ENCODE results near the gene CRMP1. TPM values are rescaled to one million over a fixed set of nuclear protein-coding genes. Genes with fewer than 3 reads are reported as not detected.

CRMP1 gene
- total RNA-seq, 1 donor from 2014 or later: 5.7 TPM

GRCh38 chr4:5890063-5890727, 2.7 kb downstream of the CRMP1 start:
- Histone ChIP-seq H3K4me3 (ENCODE audit: low read length in 3 of 3) (no peak overlapping the region), H3K9ac (ENCODE audit: low read depth in 1 of 3, low read length in 3 of 3) (no peak overlapping the region), H3K9me3 (ENCODE audit: control insufficient read depth in 3 of 3, low read length in 3 of 3) (no peaks in the 10 kb centered on the region), H3K27me3 (ENCODE audit: control insufficient read depth in 3 of 3, insufficient read depth in 3 of 3, low read length in 3 of 3) (peaks cover 71 to 90% (median 85%) of the 10 kb centered on the region in 3 donors), H3K27ac (ENCODE audit: low read depth, low read length) (no peak overlapping the region), H3K36me3 (ENCODE audit: control insufficient read depth in 3 of 3, insufficient read depth in 3 of 3, low read length in 3 of 3) (no peaks in the 10 kb centered on the region), H3K4me1 (ENCODE audit: control insufficient read depth in 3 of 3, insufficient read depth in 3 of 3, low read length in 3 of 3) (peaks cover 2 to 4% (median 2%) of the 10 kb centered on the region in 3 donors)

GRCh38 chr4:5889002-5889696, 3.7 kb downstream of the CRMP1 start:
- peaks cover 62 to 86% (median 76%) of the 10 kb centered on the region in 3 donors for H3K27me3 ChIP-seq (ENCODE audit: control insufficient read depth in 3 of 3, insufficient read depth in 3 of 3, low read length in 3 of 3)
- H3K36me3 ChIP-seq (ENCODE audit: control insufficient read depth in 3 of 3, insufficient read depth in 3 of 3, low read length in 3 of 3): no peaks in the 10 kb centered on the region
- peaks cover 2 to 4% (median 2%) of the 10 kb centered on the region in 3 donors for H3K4me1 ChIP-seq (ENCODE audit: control insufficient read depth in 3 of 3, insufficient read depth in 3 of 3, low read length in 3 of 3)
- H3K9me3 ChIP-seq (ENCODE audit: control insufficient read depth in 3 of 3, low read length in 3 of 3): no peaks in the 10 kb centered on the region
- H3K9ac ChIP-seq (ENCODE audit: low read depth in 1 of 3, low read length in 3 of 3): no peak overlapping the region
- no peak overlapping the region for H3K4me3 ChIP-seq (ENCODE audit: low read length in 3 of 3)
- no peak overlapping the region for H3K27ac ChIP-seq (ENCODE audit: low read depth, low read length)

GRCh38 chr4:5888222-5889001, 4.5 kb downstream of the CRMP1 start:
- Histone ChIP-seq H3K4me1 (ENCODE audit: control insufficient read depth in 3 of 3, insufficient read depth in 3 of 3, low read length in 3 of 3) (peaks cover 2 to 4% (median 2%) of the 10 kb centered on the region in 3 donors), H3K36me3 (ENCODE audit: control insufficient read depth in 3 of 3, insufficient read depth in 3 of 3, low read length in 3 of 3) (no peaks in the 10 kb centered on the region), H3K9me3 (ENCODE audit: control insufficient read depth in 3 of 3, low read length in 3 of 3) (no peaks in the 10 kb centered on the region), H3K4me3 (ENCODE audit: low read length in 3 of 3) (no peak overlapping the region), H3K27me3 (ENCODE audit: control insufficient read depth in 3 of 3, insufficient read depth in 3 of 3, low read length in 3 of 3) (peaks cover 54 to 83% (median 69%) of the 10 kb centered on the region in 3 donors), H3K27ac (ENCODE audit: low read depth, low read length) (no peak overlapping the region), H3K9ac (ENCODE audit: low read depth in 1 of 3, low read length in 3 of 3) (no peak overlapping the region)

- no peak overlapping the region for H3K9ac ChIP-seq (ENCODE audit: low read depth in 1 of 3, low read length in 3 of 3)
- H3K4me1 ChIP-seq (ENCODE audit: control insufficient read depth in 3 of 3, insufficient read depth in 3 of 3, low read length in 3 of 3): peaks cover 0 to 4% (median 2%) of the 10 kb centered on the region in 3 donors
- no peaks in the 10 kb centered on the region for H3K9me3 ChIP-seq (ENCODE audit: control insufficient read depth in 3 of 3, low read length in 3 of 3)
- H3K4me3 ChIP-seq (ENCODE audit: low read length in 3 of 3): peak overlapping the region in 2 of 3 donors; percentile 6 to 14
- peaks cover 51 to 76% (median 63%) of the 10 kb centered on the region in 3 donors for H3K27me3 ChIP-seq (ENCODE audit: control insufficient read depth in 3 of 3, insufficient read depth in 3 of 3, low read length in 3 of 3)
- H3K36me3 ChIP-seq (ENCODE audit: control insufficient read depth in 3 of 3, insufficient read depth in 3 of 3, low read length in 3 of 3): no peaks in the 10 kb centered on the region
- no peak overlapping the region for H3K27ac ChIP-seq (ENCODE audit: low read depth, low read length)
These were observed 5.3 kb downstream of the CRMP1 start for GRCh38 chr4:5887361-5888221.

DNA sequence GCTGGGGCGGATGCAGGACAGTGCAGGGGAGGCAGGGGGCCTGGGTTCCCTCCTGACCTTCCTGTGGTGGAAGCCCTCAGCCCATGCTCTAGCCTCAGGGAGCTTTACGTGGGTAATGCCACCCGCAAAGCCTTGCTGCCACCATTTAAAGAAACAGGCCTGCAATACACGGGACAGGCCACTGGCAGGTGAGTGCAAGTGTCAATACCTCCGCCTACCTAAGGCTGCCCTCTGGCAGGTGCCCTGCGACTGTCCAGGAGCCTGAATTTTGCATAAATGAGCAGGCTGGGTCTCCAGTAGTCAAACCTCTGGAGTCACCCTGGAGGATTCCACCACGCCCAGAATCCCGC, 5.9 kb downstream of the CRMP1 start:
- peaks cover 50 to 71% (median 57%) of the 10 kb centered on the region in 3 donors for H3K27me3 ChIP-seq (ENCODE audit: control insufficient read depth in 3 of 3, insufficient read depth in 3 of 3, low read length in 3 of 3)
- no peaks in the 10 kb centered on the region for H3K36me3 ChIP-seq (ENCODE audit: control insufficient read depth in 3 of 3, insufficient read depth in 3 of 3, low read length in 3 of 3)
- no peak overlapping the region for H3K4me3 ChIP-seq (ENCODE audit: low read length in 3 of 3)
- H3K27ac ChIP-seq (ENCODE audit: low read depth, low read length): no peak overlapping the region
- peaks cover 0 to 4% (median 2%) of the 10 kb centered on the region in 3 donors for H3K4me1 ChIP-seq (ENCODE audit: control insufficient read depth in 3 of 3, insufficient read depth in 3 of 3, low read length in 3 of 3)
- no peak overlapping the region for H3K9ac ChIP-seq (ENCODE audit: low read depth in 1 of 3, low read length in 3 of 3)
- no peaks in the 10 kb centered on the region for H3K9me3 ChIP-seq (ENCODE audit: control insufficient read depth in 3 of 3, low read length in 3 of 3)

GRCh38 chr4:5885733-5886132, 7.2 kb downstream of the CRMP1 start:
- Histone ChIP-seq H3K36me3 (ENCODE audit: control insufficient read depth in 3 of 3, insufficient read depth in 3 of 3, low read length in 3 of 3) (no peaks in the 10 kb centered on the region), H3K4me3 (ENCODE audit: low read length in 3 of 3) (no peak overlapping the region), H3K27me3 (ENCODE audit: control insufficient read depth in 3 of 3, insufficient read depth in 3 of 3, low read length in 3 of 3) (peaks cover 37 to 62% (median 45%) of the 10 kb centered on the region in 3 donors), H3K4me1 (ENCODE audit: control insufficient read depth in 3 of 3, insufficient read depth in 3 of 3, low read length in 3 of 3) (peaks cover 0 to 4% (median 2%) of the 10 kb centered on the region in 3 donors), H3K9ac (ENCODE audit: low read depth in 1 of 3, low read length in 3 of 3) (no peak overlapping the region), H3K9me3 (ENCODE audit: control insufficient read depth in 3 of 3, low read length in 3 of 3) (no peaks in the 10 kb centered on the region), H3K27ac (ENCODE audit: low read depth, low read length) (no peak overlapping the region)

- Histone ChIP-seq H3K4me1 (ENCODE audit: control insufficient read depth in 3 of 3, insufficient read depth in 3 of 3, low read length in 3 of 3) (peaks cover 0 to 4% (median 2%) of the 10 kb centered on the region in 3 donors), H3K36me3 (ENCODE audit: control insufficient read depth in 3 of 3, insufficient read depth in 3 of 3, low read length in 3 of 3) (no peaks in the 10 kb centered on the region), H3K9me3 (ENCODE audit: control insufficient read depth in 3 of 3, low read length in 3 of 3) (no peaks in the 10 kb centered on the region), H3K9ac (ENCODE audit: low read depth in 1 of 3, low read length in 3 of 3) (no peak overlapping the region), H3K4me3 (ENCODE audit: low read length in 3 of 3) (no peak overlapping the region), H3K27me3 (ENCODE audit: control insufficient read depth in 3 of 3, insufficient read depth in 3 of 3, low read length in 3 of 3) (peaks cover 29 to 57% (median 35%) of the 10 kb centered on the region in 3 donors), H3K27ac (ENCODE audit: low read depth, low read length) (no peak overlapping the region)
These were observed 8.1 kb downstream of the CRMP1 start for GRCh38 chr4:5884796-5885195.

GRCh38 chr4:5883916-5884315, 9.0 kb downstream of the CRMP1 start:
- Histone ChIP-seq H3K27me3 (ENCODE audit: control insufficient read depth in 3 of 3, insufficient read depth in 3 of 3, low read length in 3 of 3) (peaks cover 20 to 49% (median 26%) of the 10 kb centered on the region in 3 donors), H3K36me3 (ENCODE audit: control insufficient read depth in 3 of 3, insufficient read depth in 3 of 3, low read length in 3 of 3) (no peaks in the 10 kb centered on the region), H3K9me3 (ENCODE audit: control insufficient read depth in 3 of 3, low read length in 3 of 3) (peaks cover 0 to 2% (median 0%) of the 10 kb centered on the region in 3 donors), H3K4me3 (ENCODE audit: low read length in 3 of 3) (no peak overlapping the region), H3K27ac (ENCODE audit: low read depth, low read length) (no peak overlapping the region), H3K9ac (ENCODE audit: low read depth in 1 of 3, low read length in 3 of 3) (no peak overlapping the region), H3K4me1 (ENCODE audit: control insufficient read depth in 3 of 3, insufficient read depth in 3 of 3, low read length in 3 of 3) (peaks cover 0 to 4% (median 0%) of the 10 kb centered on the region in 3 donors)

GRCh38 chr4:5882947-5883346, 9.9 kb downstream of the CRMP1 start:
- no peak overlapping the region for H3K4me3 ChIP-seq (ENCODE audit: low read length in 3 of 3)
- peaks cover 17 to 41% (median 23%) of the 10 kb centered on the region in 3 donors for H3K27me3 ChIP-seq (ENCODE audit: control insufficient read depth in 3 of 3, insufficient read depth in 3 of 3, low read length in 3 of 3)
- no peaks in the 10 kb centered on the region for H3K36me3 ChIP-seq (ENCODE audit: control insufficient read depth in 3 of 3, insufficient read depth in 3 of 3, low read length in 3 of 3)
- H3K4me1 ChIP-seq (ENCODE audit: control insufficient read depth in 3 of 3, insufficient read depth in 3 of 3, low read length in 3 of 3): peaks cover 0 to 4% (median 0%) of the 10 kb centered on the region in 3 donors
- peaks cover 0 to 2% (median 0%) of the 10 kb centered on the region in 3 donors for H3K9me3 ChIP-seq (ENCODE audit: control insufficient read depth in 3 of 3, low read length in 3 of 3)
- H3K9ac ChIP-seq (ENCODE audit: low read depth in 1 of 3, low read length in 3 of 3): no peak overlapping the region
- H3K27ac ChIP-seq (ENCODE audit: low read depth, low read length): no peak overlapping the region
